SHP77 (cell line): ENCODE data around the gene CSNK2B.
A peak's percentile ranks its signal among the peaks of the same experiment; 100 is the strongest.

Source experiments
- DNase-seq, 2 experiments: peaks; one replicate each; lab custom pipeline; 2025; lab: John Stamatoyannopoulos, UW

Gene CSNK2B

DNA sequence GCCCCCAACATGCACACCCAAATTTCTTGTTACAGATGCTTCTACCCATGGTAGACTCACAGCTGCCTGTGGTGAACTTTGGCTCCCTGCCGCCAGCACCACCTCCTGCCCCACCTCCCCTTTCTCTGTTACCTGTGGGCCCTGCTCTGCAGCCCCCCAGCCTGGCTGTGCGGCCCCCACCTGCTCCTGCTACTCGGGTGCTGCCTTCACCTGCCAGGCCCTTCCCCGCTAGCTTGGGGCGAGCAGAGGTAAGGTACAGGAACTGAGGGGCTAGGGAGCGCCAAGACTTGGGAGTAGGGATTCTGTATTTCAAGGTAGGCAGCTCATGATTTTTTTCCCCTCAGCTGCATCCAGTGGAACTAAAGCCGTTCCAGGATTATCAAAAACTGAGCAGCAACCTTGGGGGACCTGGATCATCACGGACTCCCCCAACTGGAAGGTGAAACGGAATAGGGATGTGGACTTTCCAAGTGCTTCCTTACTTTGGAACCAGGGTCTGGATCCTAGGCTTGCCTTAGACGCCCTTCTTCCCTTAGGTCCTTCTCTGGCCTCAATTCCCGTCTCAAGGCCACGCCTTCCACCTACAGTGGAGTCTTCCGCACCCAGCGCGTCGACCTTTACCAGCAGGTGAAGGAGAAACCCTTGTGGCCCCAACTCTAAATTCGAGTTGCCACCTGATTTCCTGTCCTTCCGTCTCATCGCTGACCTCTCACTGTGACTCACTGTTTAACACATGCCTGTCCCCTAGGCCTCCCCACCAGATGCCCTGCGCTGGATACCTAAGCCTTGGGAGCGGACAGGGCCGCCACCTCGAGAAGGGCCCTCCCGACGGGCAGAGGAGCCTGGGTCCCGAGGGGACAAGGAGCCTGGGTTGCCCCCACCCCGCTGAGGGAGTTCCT is 28.9 kb upstream of the CSNK2B start:
- DNase-seq = no peak

GRCh38 chr6:31639043-31639442 is 26.8 kb upstream of the CSNK2B start:
- DNase-seq = no peak

DNA sequence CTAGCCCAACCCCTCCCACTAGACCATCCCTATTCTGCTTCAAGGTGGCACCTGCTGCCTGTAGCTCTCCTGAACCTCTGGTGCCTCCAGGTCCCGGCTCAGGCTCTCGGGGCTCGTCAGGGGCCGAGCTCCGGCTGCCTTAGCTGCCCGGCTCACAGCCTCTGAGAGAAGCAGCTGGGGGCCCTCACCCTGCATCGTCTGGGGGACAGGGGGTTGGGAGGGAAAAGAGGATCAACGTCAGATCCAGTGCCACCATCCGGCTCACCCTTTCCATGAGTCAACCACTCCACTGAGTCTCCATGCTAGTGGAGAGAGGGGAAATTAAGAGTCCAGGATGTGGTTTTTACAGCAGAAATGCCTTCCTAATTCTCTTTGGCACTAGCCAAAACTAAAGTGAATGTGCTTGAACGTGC is 26.4 kb upstream of the CSNK2B start:
- DNase-seq = no peak

- DNase-seq = no peak
Observed at GRCh38 chr6:31640612-31641011, 25.3 kb upstream of the CSNK2B start.

- DNase-seq = no peak
Observed at GRCh38 chr6:31641370-31641769, 24.5 kb upstream of the CSNK2B start.

GRCh38 chr6:31642798-31643570 is 22.9 kb upstream of the CSNK2B start:
- no peak for DNase-seq

- no peak for DNase-seq
Observed at GRCh38 chr6:31643818-31644454, 21.9 kb upstream of the CSNK2B start.

DNA sequence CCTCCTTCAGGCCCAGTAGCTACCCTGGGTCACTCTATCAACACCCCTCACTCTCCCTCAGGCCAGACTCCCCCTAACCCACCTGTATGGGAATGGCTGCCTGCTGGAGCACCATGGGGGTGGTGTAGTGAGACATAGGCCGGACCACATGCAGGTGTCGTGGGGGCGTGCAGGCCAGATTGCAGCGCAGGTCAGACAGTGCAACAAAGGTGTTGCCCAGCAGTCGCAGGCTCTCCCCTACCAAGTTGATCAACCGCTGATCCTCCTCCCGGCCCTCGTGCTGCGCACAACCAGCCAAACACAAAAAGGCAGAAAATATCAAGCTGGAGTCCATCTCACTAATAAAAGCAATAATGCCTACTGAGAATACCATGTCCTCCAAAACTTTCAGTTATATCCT is 20.6 kb upstream of the CSNK2B start:
- no peak for DNase-seq

DNA sequence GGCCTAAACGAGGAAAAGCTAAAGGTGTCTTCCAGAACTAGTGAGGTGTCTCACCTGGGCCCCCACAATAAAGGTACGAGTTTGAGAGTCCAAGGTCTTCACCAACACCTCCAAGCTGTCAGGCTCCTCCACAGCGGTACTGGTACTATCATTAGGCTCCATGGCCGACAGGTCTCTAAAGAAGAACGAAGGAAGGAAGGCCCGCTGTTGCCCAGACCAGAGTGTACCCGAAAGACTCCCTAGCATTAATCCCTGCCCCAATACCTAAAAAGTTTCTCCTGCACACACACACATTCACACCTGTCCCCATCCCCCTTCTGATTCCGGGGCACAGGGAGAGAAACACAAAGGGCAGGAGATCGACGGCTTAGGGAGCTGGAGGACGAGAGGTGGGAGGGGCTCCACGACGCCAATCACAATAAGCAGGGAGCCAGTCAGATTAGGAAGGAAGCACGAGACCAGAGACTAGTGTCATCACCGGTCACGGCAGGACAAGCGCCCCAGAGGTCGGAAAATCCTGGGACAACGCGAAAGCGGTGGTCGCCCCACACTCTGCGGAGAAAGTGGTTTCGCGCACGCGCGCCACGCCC is 14.2 kb upstream of the CSNK2B start:
- DNase-seq = peak in 1 of 2 experiments; percentile 62

- peak; percentile 93 to 95 for DNase-seq
Observed at GRCh38 chr6:31652925-31653724, 12.8 kb upstream of the CSNK2B start.

- DNase-seq = no peak
Observed at GRCh38 chr6:31654574-31655348, 11.1 kb upstream of the CSNK2B start.

GRCh38 chr6:31655349-31656237 is 10.3 kb upstream of the CSNK2B start, which contains the start of gene APOM:
Gene APOM, plus strand, starts transcription at chr6:31655894. Its CDS starts 73 bp downstream, at chr6:31655967.
- no peak for DNase-seq

DNA sequence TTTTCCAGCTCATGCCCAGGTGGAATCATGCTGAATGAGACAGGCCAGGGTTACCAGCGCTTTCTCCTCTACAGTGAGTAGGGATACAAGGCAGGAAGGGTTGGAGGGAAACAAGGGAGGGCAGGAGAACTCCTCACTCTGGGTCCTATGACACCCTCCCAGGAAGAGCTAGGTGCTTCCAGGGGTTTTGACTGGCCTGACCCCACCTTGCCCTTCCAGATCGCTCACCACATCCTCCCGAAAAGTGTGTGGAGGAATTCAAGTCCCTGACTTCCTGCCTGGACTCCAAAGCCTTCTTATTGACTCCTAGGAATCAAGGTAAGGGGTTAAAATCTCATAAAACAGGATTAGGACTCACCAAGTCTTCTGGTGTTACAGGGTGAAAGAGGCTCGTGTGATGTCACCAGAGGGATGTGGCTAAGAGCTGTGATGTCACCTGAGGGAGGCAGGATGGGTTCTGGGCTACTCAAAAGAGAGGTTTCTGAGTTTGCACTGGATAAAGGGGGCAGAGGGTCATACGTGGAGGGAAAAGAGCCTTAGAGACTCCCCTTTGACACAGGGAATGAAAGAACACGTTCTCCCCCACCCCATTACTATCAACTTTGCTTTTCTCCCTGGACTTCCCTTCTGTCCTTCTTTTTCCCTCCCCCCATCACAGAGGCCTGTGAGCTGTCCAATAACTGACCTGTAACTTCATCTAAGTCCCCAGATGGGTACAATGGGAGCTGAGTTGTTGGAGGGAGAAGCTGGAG is 8.3 kb upstream of the CSNK2B start:
- DNase-seq = no peak

GRCh38 chr6:31658158-31658688 is 7.7 kb upstream of the CSNK2B start:
- DNase-seq = no peak

- DNase-seq = no peak
Observed at GRCh38 chr6:31658983-31659648, 6.8 kb upstream of the CSNK2B start.

DNA sequence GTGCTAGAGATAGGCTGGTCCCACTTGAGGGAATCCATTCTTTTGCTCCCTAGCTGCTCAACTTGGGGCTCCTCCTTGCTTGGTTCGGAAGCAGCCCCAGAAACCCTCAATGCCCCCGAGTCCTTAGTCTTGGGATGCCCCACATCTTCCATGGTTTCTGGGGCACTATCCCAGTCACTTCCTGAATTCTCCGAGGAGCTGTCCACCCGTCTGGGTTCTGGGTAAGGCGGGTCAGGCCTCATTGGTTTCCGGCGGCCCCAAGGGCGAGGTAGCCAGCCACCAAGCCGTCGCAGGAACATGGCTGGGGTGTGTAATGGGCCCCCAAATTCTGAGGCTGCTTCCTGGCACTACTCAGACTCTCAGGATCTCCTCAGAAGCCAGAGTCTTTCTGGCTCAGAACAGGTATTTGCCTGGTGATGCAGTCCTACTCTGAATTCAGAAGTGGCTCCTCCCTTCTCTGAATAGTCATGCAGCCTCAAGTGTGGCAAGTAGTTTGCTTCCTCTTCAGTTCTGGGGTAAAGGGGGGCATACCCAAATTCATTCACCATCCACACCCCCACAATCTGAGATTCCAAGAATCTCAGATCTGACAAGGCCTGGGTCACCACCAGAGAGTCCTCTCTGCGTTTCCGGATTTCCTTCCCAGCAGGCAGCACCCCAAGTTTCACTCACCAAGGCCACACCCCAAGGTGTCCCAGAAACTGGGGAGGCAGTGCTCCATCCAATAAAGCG is 6.1 kb upstream of the CSNK2B start:
- no peak for DNase-seq
